ENCODE measurements around the gene MUSTN1.

DNA sequence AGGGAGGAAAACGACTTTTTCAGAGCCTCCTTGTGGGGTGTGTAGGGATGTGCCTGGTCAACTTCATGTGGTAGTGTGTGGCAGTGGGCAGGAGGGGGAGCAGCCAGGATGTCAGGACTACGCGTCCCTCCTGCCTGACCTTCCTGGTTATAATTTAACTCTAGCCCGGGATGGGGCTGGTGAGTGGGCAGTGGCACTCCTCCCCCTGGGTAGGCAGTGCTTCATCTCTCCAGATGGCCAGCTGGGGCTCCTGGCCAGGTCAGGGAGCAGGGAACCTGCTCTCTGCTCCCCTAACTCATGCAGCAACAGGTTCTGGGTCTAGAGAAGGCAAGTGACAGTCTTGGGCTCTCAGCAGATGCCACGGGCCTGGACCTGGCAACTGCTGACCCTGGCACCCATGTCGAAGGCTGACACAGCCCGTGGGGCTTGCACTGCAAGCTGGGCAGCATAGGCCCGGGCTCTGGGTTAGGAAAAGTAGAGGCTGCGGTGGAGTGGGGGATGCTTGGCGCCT is 6.9 kb downstream of the MUSTN1 start:
- TF ChIP-seq, protein P1, sequence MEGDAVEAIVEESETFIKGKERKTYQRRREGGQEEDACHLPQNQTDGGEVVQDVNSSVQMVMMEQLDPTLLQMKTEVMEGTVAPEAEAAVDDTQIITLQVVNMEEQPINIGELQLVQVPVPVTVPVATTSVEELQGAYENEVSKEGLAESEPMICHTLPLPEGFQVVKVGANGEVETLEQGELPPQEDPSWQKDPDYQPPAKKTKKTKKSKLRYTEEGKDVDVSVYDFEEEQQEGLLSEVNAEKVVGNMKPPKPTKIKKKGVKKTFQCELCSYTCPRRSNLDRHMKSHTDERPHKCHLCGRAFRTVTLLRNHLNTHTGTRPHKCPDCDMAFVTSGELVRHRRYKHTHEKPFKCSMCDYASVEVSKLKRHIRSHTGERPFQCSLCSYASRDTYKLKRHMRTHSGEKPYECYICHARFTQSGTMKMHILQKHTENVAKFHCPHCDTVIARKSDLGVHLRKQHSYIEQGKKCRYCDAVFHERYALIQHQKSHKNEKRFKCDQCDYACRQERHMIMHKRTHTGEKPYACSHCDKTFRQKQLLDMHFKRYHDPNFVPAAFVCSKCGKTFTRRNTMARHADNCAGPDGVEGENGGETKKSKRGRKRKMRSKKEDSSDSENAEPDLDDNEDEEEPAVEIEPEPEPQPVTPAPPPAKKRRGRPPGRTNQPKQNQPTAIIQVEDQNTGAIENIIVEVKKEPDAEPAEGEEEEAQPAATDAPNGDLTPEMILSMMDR (IDR thresholded peaks at IDR 0.05; ENCODE audit: poor library complexity) = peak; percentile 25
- TF ChIP-seq EZH2 (IDR thresholded peaks at IDR 0.05; ENCODE audit: borderline replicate concordance) = no peak

Data from hepatocyte (in vitro differentiated cells).